HG02588 (cell line): Measurements from ENCODE around the gene MARK3.
"Not testable (repeated sequence)": the region's sequence is repeated elsewhere in the genome, so short reads cannot be mapped to it uniquely, and the experiment has no call there.

ENCODE experiments used
- ATAC-seq: cut with Tn5 transposase; IDR thresholded peaks from one replicate; pipeline ENCODE4 v1.9.1; 2021; ENCODE audit warnings: mild to moderate bottlenecking, moderate library complexity; ENCODE audit not compliant: unreplicated experiment

MARK3 gene

DNA sequence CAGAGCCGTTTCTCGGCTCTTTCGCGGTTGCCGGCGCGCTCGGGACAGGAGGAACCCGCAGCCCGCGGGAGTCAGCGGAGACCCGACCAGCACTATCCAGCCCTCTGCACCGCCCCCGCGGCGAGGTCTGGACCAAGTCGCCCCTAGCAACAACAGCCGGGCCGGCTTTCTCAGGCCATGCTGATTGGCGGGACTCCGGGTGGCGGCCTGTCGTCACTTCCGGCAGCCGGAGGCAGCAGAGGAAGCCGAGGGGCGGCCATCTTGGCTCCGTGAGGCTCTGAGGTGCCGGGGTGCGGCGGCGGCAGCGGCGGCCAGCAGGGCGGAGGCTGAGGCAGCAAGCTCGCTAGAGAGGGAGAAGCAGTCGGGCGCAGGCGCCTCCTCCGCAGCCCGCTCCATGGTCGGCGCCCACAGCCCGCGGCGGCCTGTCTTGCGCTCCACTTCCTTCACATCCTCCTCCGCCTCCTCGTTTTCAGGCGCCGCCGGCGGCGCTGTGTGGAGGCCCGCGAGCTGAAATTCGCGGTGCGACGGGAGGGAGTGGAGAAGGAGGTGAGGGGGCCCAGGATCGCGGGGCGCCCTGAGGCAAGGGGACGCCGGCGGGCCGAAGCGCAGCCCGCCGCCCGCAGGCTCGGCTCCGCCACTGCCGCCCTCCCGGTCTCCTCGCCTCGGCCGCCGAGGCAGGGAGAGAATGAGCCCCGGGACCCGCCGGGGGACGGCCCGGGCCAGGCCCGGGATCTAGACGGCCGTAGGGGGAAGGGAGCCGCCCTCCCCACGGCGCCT lies at the start of gene MARK3:
Gene MARK3 (plus strand): TSS at position 264 of the 777 bp plus-strand sequence. CDS start 615 bp downstream, outside the sequence.
- ATAC-seq = peak; percentile 92

DNA sequence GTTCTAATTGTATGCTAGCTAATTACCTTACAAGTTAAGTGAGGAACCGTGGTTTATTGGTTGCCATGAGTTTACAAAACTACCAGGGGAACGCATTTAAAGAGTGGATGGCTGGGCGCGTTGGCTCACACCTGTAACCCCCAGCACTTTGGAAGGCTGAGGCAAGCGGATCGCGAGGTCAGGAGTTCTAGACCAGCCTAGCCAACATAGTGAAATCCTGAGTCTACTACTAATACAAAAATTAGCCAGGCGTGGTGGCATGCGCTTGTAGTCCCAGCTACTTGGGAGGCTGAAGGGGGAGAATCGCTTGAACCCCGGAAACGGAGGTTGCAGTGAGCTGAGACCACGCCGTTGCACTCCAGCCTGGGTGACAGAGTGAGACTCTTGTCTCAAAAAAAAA lies 49.0 kb upstream of the MARK3 start:
- no peak for ATAC-seq

- no peak for ATAC-seq
Measured at GRCh38 chr14:103337794-103338193, 47.4 kb upstream of the MARK3 start.

DNA sequence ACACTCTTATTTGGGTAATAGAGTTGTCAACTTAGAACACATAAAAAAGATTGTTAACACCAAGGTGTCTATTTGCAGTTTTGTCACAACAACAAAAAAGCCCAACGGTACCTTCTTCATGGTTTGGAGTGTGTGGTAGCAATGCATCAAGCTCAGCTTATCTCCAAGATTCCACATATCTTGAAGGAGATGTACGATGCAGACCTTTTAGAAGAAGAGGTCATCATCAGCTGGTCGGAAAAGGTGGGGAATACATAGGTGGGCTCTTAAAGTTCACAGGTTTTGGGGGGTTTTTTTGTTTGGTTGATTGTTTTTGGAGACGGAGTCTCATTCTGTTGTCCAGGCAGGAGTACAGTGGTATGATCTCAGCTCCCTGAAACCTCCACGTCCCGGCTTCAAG lies 45.7 kb upstream of the MARK3 start:
- no peak for ATAC-seq

DNA sequence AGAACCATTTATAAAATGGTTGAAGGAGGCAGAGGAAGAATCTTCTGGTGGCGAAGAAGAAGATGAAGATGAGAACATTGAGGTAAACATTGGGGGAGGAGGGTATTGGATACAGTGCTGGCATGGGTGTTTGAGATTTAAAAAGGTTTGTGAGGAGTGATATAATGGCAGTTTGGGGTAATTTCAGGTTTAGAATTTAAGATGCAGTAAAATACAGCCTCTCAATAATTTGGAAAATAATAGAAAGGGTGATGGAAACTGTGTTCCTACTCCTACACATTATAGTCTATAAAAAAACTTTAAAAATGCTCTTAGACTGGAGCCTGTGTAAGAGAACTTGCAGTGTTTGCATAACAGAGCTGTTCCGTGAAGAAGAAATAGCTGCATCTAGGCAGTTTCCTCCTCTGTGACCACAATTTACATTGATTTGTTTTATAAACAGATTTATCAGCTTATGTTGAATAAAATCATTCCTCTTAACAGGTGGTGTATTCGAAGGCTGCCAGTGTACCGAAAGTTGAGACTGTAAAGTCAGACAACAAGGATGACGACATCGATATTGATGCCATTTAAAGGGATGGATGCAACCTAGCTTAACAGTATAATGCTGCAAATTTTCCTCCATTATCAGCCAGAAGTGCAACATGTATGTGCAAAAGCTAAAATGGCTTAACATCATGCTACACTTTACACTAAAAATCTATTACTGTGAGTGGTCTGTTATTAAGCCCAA lies 44.6 kb upstream of the MARK3 start:
- no peak for ATAC-seq

DNA sequence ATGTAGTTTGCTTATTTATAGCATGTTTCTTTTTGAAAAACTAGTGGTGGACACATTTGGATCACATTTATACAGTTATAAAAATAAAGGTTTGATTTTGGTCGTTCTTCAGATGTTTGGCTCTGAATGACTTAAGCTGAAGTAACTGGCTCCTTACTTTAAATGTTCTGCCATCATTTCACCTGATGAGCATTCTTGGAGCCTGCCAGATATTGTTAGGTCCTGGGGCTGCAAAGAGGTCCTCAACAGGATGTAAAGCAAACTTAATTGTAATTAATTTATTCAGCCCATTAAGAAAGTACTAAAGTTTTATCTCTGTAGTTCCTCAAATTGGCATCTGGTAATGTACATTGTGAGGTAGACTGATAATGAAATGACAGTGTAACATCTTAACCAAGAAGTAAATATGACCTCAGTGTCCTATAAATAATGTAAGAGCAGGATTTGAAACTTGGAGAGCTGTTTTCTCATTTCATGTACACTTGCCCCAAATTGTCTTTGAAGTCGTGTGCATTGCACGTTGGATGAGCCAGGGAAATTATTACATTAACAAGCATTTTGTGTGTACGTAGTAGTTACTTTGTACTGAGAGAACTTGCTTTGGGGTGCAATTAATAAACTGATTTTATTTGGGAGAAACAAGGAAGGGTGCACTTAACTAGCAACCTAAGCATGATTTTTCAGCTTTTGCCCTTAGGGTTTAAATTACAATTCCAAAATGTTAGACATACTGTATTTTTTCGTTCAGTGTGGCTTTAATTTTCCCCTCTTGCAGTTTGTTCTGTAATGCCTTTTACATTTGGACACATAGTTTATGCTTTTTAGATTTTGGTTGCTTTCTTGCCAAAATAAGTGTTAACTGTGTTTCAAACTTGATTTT lies 43.7 kb upstream of the MARK3 start:
- no peak for ATAC-seq

GRCh38 chr14:103343164-103343879 lies 41.9 kb upstream of the MARK3 start:
- ATAC-seq = no peak

GRCh38 chr14:103343905-103344797 lies 41.1 kb upstream of the MARK3 start:
- ATAC-seq = no peak

DNA sequence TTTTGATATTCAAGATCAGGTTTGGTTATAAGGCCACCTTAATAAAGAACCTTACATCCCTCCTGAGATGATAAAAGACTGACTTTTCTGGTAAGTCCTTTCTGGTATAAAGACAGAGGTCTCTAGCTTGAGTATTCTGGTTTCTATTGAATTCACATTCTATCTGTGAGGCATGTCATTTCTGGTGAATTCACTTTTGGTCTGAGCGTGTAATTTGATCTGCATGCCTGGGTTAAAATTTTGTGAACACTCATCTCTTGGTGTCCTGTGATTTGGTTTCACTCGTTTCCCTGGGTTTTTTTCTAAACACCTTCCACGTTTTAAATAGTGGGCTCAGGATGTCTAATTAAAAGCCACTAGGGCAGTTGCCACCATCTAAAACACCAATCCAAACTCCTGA lies 38.9 kb upstream of the MARK3 start:
- no peak for ATAC-seq

DNA sequence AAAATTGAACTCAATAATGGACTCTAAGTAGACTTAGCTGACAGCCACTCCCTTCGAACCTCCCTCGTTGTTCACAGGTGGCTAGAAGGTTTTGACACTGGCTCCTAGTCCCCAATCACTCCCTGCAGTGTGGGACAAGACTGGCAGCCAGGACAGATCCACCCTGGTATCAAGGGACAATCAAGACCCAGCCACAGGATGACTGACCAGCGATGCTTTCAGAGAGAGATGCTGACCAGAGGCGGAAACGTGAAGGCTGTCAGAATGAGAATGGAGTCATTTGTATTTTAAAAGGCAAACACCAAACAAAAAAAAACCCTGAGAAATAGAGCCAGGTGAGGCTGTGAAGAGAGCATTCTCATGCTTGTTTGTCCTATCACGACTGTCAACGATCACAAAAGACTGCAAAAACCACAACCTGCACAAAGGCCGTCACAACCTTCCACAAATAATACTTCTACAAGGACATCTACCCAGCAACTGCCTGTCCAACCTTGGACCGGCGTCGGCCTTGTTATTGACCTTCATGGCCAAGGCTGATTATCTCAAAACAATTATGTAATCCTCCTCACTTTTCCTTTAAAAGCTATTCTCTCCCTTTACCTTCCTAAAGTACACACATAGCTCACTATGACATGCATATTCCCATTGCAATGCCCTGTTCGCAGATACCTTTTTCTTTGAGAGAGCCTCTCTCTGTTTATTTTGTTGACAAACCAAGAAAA lies 38.0 kb upstream of the MARK3 start:
- ATAC-seq = no peak

DNA sequence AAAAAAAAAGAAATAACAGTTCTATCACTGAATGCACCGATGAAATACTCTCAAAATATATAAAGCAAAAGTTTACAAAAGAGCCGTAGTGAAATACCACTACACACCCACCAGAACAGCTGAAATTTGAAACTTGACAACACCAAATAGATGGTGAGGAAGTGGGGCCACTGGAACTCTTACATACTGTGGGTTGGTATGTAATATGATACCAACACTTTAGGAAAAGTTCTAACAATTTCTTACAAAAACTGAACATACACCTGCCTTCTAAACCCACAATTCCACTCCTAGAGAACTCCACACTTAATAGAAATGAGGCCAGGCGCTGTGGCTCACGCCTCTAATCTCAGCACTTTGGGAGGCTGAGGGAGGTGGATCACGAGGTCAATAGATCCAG lies 37.1 kb upstream of the MARK3 start:
- ATAC-seq = no peak

- ATAC-seq = no peak
Measured at GRCh38 chr14:103349982-103350381, 35.2 kb upstream of the MARK3 start.

DNA sequence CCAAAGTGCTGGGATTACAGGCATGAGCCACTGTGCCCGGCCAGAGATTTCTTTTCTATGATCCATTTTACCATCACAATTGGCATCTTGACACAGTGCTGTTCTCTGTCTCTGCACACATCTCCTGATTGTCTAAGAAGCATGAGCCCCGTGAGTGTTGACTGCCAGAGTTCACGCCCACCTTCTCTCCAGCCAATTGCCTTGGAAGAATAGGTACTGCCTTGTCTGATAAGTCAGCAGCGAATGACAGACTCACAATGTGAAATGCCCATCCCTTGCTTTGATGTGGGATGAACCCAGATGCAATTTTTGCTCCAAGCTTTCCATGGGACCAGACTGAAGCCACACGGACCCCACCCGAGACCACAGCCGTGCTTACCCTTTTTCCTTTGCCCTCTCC lies 31.9 kb upstream of the MARK3 start:
- ATAC-seq = no peak

DNA sequence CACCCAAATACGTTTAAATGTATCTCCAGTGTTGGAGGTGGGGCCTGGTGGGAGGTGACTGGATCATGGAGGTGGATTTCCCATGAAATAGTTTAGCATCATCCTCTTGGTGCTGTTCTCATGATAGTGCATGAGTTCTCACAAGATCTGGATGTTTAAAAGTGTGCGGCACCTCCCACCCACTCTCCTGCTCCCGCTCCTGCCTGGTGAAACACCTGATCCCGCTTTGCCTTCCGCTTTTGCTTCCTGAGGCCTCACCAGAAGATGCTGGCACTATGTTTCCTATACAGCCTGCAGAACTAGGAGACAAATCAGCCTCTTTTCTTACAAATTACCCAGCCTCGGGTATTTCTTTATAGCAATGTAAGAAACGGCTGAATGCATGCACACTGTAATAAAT lies 31.1 kb upstream of the MARK3 start:
- ATAC-seq = no peak

- no peak for ATAC-seq
Measured at GRCh38 chr14:103356024-103356682, 29.1 kb upstream of the MARK3 start.

- not testable (repeated sequence) for ATAC-seq
Measured at GRCh38 chr14:103357552-103357951, 27.7 kb upstream of the MARK3 start.

DNA sequence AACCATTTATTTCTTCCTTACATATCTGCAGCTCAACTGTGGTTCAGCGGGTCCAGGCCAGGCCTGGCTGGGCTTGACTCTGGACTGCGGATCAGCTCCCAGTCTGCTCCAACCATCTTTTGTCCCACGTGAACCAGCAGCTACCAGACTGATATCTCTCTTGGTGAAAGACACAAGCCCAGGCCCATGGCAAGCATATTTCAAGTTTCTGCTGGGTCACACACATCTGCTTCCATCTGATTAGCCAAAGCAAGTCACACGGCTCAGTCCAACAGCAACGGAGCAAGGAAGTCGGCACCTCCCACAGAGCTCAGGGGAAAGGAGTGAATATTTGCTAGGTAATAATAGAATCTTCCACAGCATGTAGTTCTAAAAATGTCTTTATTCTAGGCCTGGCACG lies 24.7 kb upstream of the MARK3 start:
- no peak for ATAC-seq

DNA sequence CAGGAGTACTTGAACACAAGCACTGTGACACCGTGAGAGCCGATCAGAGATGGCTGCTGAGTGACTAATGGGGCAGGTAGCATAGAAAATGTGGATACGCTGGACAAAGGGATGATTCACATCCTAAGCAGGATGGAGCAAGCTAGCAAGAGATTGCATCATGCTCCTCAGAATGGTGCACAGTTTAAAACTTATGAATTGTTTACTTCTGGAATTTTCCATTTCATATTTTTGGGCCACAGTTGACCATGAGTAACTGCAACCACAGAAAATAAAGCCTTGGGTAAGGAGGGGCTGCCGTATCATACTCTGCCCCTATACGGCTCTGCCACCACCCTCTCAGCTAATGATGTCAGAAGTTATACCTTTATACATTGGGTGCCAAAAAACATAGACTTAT lies 23.3 kb upstream of the MARK3 start:
- ATAC-seq = no peak

- ATAC-seq = no peak
Measured at GRCh38 chr14:103362780-103363179, 22.4 kb upstream of the MARK3 start.
